IMR-90 (cell line): ENCODE results near the gene CACNG8. TPM values are rescaled to one million over a fixed set of nuclear protein-coding genes. Genes with fewer than 3 reads are reported as not detected.

Source experiments
- ATAC-seq: fragments of 200-7000 bp; cut with Tn5 transposase; 2 replicates; pipeline ENCODE4 v1.9.1; 2020; ENCODE audit warnings: low read depth, mild to moderate bottlenecking, moderate library complexity
- BruUV-seq: library from RNA; stranded (reverse); fragments of 400-500 nt; replicated peaks from 2 replicates; lab custom pipeline; 2021; lab: Mats Ljungman, UMichigan
- CTCF ChIA-PET: fragments of 300-600 bp; formaldehyde crosslinking; extraction: SDS; loops from one replicate; lab custom pipeline; 2021; ENCODE audit warnings: antibody characterized with exemption; lab: Yijun Ruan, JAX
- POLR2A ChIA-PET: fragments of 300-600 bp; sonication (Branson Sonifier 250); formaldehyde crosslinking; loops from one replicate; lab custom pipeline; 2022; ENCODE audit warnings: antibody characterized with exemption; ENCODE audit not compliant: unreplicated experiment; lab: Charles Lee
- DNase-seq: peaks from one replicate; pipeline ENCODE4 v3.0.0; 2013
- H2AFZ ChIP-seq: replicated peaks from 2 replicates; pipeline ENCODE3; 2013; ENCODE audit warnings: low read length, mild to moderate bottlenecking; ENCODE audit not compliant: poor library complexity
- H2AK5ac ChIP-seq: 2 replicates; pipeline ENCODE4 v1.6.1; 2013; ENCODE audit warnings: low read depth, low read length, inconsistent platforms
- H2AK9ac ChIP-seq: replicated peaks from 2 replicates; pipeline ENCODE3; 2013; ENCODE audit warnings: mild to moderate bottlenecking, low read depth, low read length, moderate library complexity; ENCODE audit not compliant: poor library complexity
- H2BK120ac ChIP-seq: 2 replicates; pipeline ENCODE4 v1.6.1; 2013; ENCODE audit warnings: low read depth, low read length, inconsistent platforms
- H2BK15ac ChIP-seq: 3 replicates; pipeline ENCODE4 v1.6.1; 2013; ENCODE audit warnings: low read depth, low read length, inconsistent platforms
- H2BK20ac ChIP-seq: 2 replicates; pipeline ENCODE4 v1.6.1; 2013; ENCODE audit warnings: low read depth, mild to moderate bottlenecking, inconsistent platforms, low read length, moderate library complexity
- H2BK5ac ChIP-seq: 2 replicates; pipeline ENCODE4 v1.6.1; 2013; ENCODE audit warnings: mild to moderate bottlenecking, low read depth, low read length, inconsistent platforms; ENCODE audit not compliant: poor library complexity, severe bottlenecking
- H3K14ac ChIP-seq: replicated peaks from 2 replicates; pipeline ENCODE4 v1.6.1; 2013; ENCODE audit warnings: low read depth, low read length, inconsistent platforms
- H3K18ac ChIP-seq: 2 replicates; pipeline ENCODE4 v1.6.1; 2013; ENCODE audit warnings: low read depth, low read length, control low read depth
- H3K23ac ChIP-seq: 2 replicates; pipeline ENCODE4 v1.6.1; 2013; ENCODE audit warnings: low read depth, low read length, inconsistent platforms
- H3K27ac ChIP-seq: 2 replicates; pipeline ENCODE4 v1.5.1; 2013; ENCODE audit warnings: mild to moderate bottlenecking, control low read depth, low read length; ENCODE audit not compliant: insufficient read depth
- H3K27me3 ChIP-seq: 2 replicates; pipeline ENCODE4 v1.6.1; 2013; ENCODE audit warnings: low read length; ENCODE audit not compliant: control insufficient read depth, insufficient read depth
- H3K36me3 ChIP-seq: 2 replicates; pipeline ENCODE4 v1.6.1; 2013; ENCODE audit warnings: low read length, mixed read lengths; ENCODE audit not compliant: control insufficient read depth, insufficient read depth
- H3K4ac ChIP-seq: 2 replicates; pipeline ENCODE4 v1.6.1; 2013; ENCODE audit warnings: low read depth, low read length, inconsistent platforms
- H3K4me1 ChIP-seq: 2 replicates; pipeline ENCODE4 v1.6.1; 2013; ENCODE audit warnings: low read length, mixed read lengths; ENCODE audit not compliant: control insufficient read depth, insufficient read depth
- H3K4me2 ChIP-seq: 2 replicates; pipeline ENCODE4 v1.6.1; 2013; ENCODE audit warnings: low read depth, mild to moderate bottlenecking, control low read depth, low read length, moderate library complexity
- H3K4me3 ChIP-seq: 2 replicates; pipeline ENCODE4 v1.5.1; 2013; ENCODE audit warnings: low read depth, mild to moderate bottlenecking, control low read depth, low read length, moderate library complexity; ENCODE audit not compliant: insufficient read depth
- H3K56ac ChIP-seq: 2 replicates; pipeline ENCODE4 v1.6.1; 2013; ENCODE audit warnings: low read length, inconsistent platforms; ENCODE audit not compliant: insufficient read depth; ENCODE audit errors: extremely low read depth
- H3K79me1 ChIP-seq, 2 experiments: 2 replicates each; pipeline ENCODE4 v1.6.1; 2013; ENCODE audit warnings: low read length in 2 of 2, inconsistent platforms in 1 of 2, low read depth in 1 of 2
- H3K9ac ChIP-seq: 2 replicates; pipeline ENCODE4 v1.6.1; 2013; ENCODE audit warnings: low read depth, low read length, control low read depth
- H3K9me1 ChIP-seq: 2 replicates; pipeline ENCODE4 v1.6.1; 2013; ENCODE audit warnings: low read length, inconsistent platforms; ENCODE audit not compliant: insufficient read depth
- H3K9me3 ChIP-seq: 2 replicates; pipeline ENCODE4 v1.6.1; 2013; ENCODE audit warnings: low read length; ENCODE audit not compliant: control insufficient read depth, insufficient read depth
- H4K20me1 ChIP-seq: 2 replicates; pipeline ENCODE4 v1.6.1; 2013; ENCODE audit warnings: low read length, inconsistent platforms; ENCODE audit not compliant: insufficient read depth
- H4K5ac ChIP-seq: 2 replicates; pipeline ENCODE4 v1.6.1; 2013; ENCODE audit warnings: mild to moderate bottlenecking, low read depth, low read length, control low read depth
- H4K8ac ChIP-seq, 2 experiments: 2 replicates each; pipeline ENCODE4 v1.6.1; 2013; ENCODE audit warnings: low read depth in 2 of 2, low read length in 2 of 2, control low read depth in 1 of 2, inconsistent platforms in 1 of 2
- H4K91ac ChIP-seq: 2 replicates; pipeline ENCODE4 v1.6.1; 2013; ENCODE audit warnings: low read depth, low read length, inconsistent platforms; ENCODE audit not compliant: insufficient read depth
- BHLHE40 ChIP-seq: fragments of 150-350 bp; IDR thresholded peaks from 2 replicates; pipeline ENCODE4 v1.6.1; 2016; ENCODE audit warnings: mild to moderate bottlenecking, low read depth, low read length
- CEBPB ChIP-seq: IDR thresholded peaks from 2 replicates; pipeline ENCODE4 v1.6.1; 2012; ENCODE audit warnings: low read depth, low read length, improper control_type of control experiment
- FOS ChIP-seq: fragments of 150-350 bp; IDR thresholded peaks from 2 replicates; pipeline ENCODE4 v1.6.1; 2016; ENCODE audit warnings: low read depth, low read length
- MAFK ChIP-seq: IDR thresholded peaks from 2 replicates; pipeline ENCODE4 v1.6.1; 2012; ENCODE audit warnings: low read depth, low read length, improper control_type of control experiment
- MXI1 ChIP-seq: IDR thresholded peaks from 2 replicates; pipeline ENCODE4 v1.6.1; 2012; ENCODE audit warnings: low read depth, mild to moderate bottlenecking, low read length, moderate library complexity, borderline replicate concordance
- POLR2A ChIP-seq: IDR thresholded peaks from 2 replicates; pipeline ENCODE4 v1.6.1; 2012; ENCODE audit warnings: mild to moderate bottlenecking, low read depth, low read length
- RCOR1 ChIP-seq: IDR thresholded peaks from 2 replicates; pipeline ENCODE4 v1.6.1; 2012; ENCODE audit warnings: mild to moderate bottlenecking, low read length, improper control_type of control experiment; ENCODE audit not compliant: insufficient replicate concordance
- RFX5 ChIP-seq: IDR thresholded peaks from 2 replicates; pipeline ENCODE4 v1.8.0; 2012; ENCODE audit warnings: low read depth, mild to moderate bottlenecking, low read length, moderate library complexity
- SMC3 ChIP-seq: fragments of 150-350 bp; IDR thresholded peaks from 2 replicates; pipeline ENCODE4 v1.6.1; 2016; ENCODE audit warnings: low read depth, mild to moderate bottlenecking, antibody characterized with exemption, low read length, moderate library complexity
- WGBS, 2 experiments: methylation state at CpG; one replicate each; pipeline versions ENCODE4 v1.1.5 to v1.1.7; 2013; ENCODE audit warnings: missing lambda C conversion rate in 2 of 2; ENCODE audit not compliant: insufficient read length in 1 of 2; ENCODE audit errors: extremely low coverage in 2 of 2; 5-methylcytosine and 5-hydroxymethylcytosine counted together
- dilution Hi-C: fragments of 300-500 bp; cut with HindIII; formaldehyde crosslinking; loops from one replicate; pipeline ENCODE4 v1.14.3; 2018; ENCODE audit warnings: low sequenced_read_pairs; ENCODE audit not compliant: unreplicated experiment
- in situ Hi-C: fragments of 300-500 bp; cut with MboI; formaldehyde crosslinking; loops from 3 replicates; pipeline ENCODE4 v1.14.3; 2019; ENCODE audit warnings: low sequenced_read_pairs, inconsistent platforms, mixed read lengths
- intact Hi-C: fragments of 100-400 bp; cut with micrococcal nuclease; formaldehyde crosslinking; loops from 2 replicates; pipeline ENCODE4 v1.10.0; 2022
- polyA plus RNA-seq, 3 experiments: library from polyadenylated mRNA; depleted of rRNA; stranded (reverse); fragments of >200 nt; gene quantifications; 2 replicates each; pipeline ENCODE4 v1.2.3, GENCODE V29; 2012; ENCODE audit warnings: low replicate concordance in 1 of 3
- total RNA-seq: library from RNA; depleted of rRNA; stranded (reverse); fragments of >200 nt; gene quantifications from 2 replicates; pipeline ENCODE4 v1.2.3, GENCODE V29; 2012
- TF ChIP-seq, protein P1 (sequence below): fragments of 150-350 bp; IDR thresholded peaks from 2 replicates; pipeline ENCODE4 v1.6.1; 2017; ENCODE audit warnings: mild to moderate bottlenecking, antibody characterized with exemption, low read length, low read depth
- TF ChIP-seq, protein P2 (sequence below): fragments of 150-350 bp; IDR thresholded peaks from 2 replicates; pipeline ENCODE4 v1.6.1; 2016; ENCODE audit warnings: low read depth, mild to moderate bottlenecking, low read length, moderate library complexity, borderline replicate concordance
- TF ChIP-seq, protein P3 (sequence below): conservative IDR thresholded peaks from 2 replicates; pipeline ENCODE4 v1.5.1; 2012; ENCODE audit warnings: mild to moderate bottlenecking, low read depth, low read length, improper control_type of control experiment

CACNG8 gene
- total and polyA plus RNA-seq, 2 of the 4 experiments (the other 2 are of a cell fraction) = 0.15 TPM; not detected in 1

- peaks cover 2% of the 10 kb centered on the region for H3K36me3 ChIP-seq
- H4K5ac ChIP-seq = no peak overlapping the region
- no peaks in the 10 kb centered on the region for H3K4me1 ChIP-seq
- H3K27ac ChIP-seq = no peak overlapping the region
- 76% methylated on average over 6 of the region's 7 CpGs; no CpG with 5 or more reads in 1 of the 2 experiments for WGBS, 2 experiments
- dilution Hi-C loops (no loop called here), intact Hi-C loops (no loop called here), in situ Hi-C loops (no loop called here)
- H3K56ac ChIP-seq = no peak overlapping the region
- H4K8ac ChIP-seq = no peak overlapping the region
- no peak overlapping the region for H3K4ac ChIP-seq
- no peak overlapping the region for H2AK9ac ChIP-seq
- TF ChIP-seq, protein P1, sequence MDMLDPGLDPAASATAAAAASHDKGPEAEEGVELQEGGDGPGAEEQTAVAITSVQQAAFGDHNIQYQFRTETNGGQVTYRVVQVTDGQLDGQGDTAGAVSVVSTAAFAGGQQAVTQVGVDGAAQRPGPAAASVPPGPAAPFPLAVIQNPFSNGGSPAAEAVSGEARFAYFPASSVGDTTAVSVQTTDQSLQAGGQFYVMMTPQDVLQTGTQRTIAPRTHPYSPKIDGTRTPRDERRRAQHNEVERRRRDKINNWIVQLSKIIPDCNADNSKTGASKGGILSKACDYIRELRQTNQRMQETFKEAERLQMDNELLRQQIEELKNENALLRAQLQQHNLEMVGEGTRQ = no peak
- TF ChIP-seq RFX5 (no peak), MXI1 (no peak), POLR2A (no peak), MAFK (no peak), CEBPB (no peak), RCOR1 (no peak), BHLHE40 (no peak), SMC3 (no peak), FOS (no peak)
- TF ChIP-seq, protein P2, sequence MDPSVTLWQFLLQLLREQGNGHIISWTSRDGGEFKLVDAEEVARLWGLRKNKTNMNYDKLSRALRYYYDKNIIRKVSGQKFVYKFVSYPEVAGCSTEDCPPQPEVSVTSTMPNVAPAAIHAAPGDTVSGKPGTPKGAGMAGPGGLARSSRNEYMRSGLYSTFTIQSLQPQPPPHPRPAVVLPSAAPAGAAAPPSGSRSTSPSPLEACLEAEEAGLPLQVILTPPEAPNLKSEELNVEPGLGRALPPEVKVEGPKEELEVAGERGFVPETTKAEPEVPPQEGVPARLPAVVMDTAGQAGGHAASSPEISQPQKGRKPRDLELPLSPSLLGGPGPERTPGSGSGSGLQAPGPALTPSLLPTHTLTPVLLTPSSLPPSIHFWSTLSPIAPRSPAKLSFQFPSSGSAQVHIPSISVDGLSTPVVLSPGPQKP = no peak
- TF ChIP-seq, protein P3, sequence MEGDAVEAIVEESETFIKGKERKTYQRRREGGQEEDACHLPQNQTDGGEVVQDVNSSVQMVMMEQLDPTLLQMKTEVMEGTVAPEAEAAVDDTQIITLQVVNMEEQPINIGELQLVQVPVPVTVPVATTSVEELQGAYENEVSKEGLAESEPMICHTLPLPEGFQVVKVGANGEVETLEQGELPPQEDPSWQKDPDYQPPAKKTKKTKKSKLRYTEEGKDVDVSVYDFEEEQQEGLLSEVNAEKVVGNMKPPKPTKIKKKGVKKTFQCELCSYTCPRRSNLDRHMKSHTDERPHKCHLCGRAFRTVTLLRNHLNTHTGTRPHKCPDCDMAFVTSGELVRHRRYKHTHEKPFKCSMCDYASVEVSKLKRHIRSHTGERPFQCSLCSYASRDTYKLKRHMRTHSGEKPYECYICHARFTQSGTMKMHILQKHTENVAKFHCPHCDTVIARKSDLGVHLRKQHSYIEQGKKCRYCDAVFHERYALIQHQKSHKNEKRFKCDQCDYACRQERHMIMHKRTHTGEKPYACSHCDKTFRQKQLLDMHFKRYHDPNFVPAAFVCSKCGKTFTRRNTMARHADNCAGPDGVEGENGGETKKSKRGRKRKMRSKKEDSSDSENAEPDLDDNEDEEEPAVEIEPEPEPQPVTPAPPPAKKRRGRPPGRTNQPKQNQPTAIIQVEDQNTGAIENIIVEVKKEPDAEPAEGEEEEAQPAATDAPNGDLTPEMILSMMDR = no peak
- no peak overlapping the region for H2BK20ac ChIP-seq
- no peak overlapping the region for H3K14ac ChIP-seq
- no peak overlapping the region for H3K18ac ChIP-seq
- no peak for ATAC-seq
- H3K4me3 ChIP-seq = no peak overlapping the region
- H2AK5ac ChIP-seq = no peak overlapping the region
- no peaks in the 10 kb centered on the region for H3K79me1 ChIP-seq
- POLR2A ChIA-PET = no interaction called here
- H2AFZ ChIP-seq = no peak overlapping the region
- CTCF ChIA-PET = no interaction called here
- H3K4me2 ChIP-seq = no peak overlapping the region
- H3K9ac ChIP-seq = no peak overlapping the region
- no peak for DNase-seq
- no peak overlapping the region for H2BK5ac ChIP-seq
- no peak overlapping the region for H3K23ac ChIP-seq
- H2BK120ac ChIP-seq = no peak overlapping the region
- H4K20me1 ChIP-seq = no peaks in the 10 kb centered on the region
- no peaks in the 10 kb centered on the region for H3K27me3 ChIP-seq
- no peaks in the 10 kb centered on the region for H3K9me1 ChIP-seq
- BruUV-seq = no TSS peak
- no peak overlapping the region for H2BK15ac ChIP-seq
- no peak overlapping the region for H4K91ac ChIP-seq
- H3K9me3 ChIP-seq = no peaks in the 10 kb centered on the region
These were observed 45.4 kb upstream of the CACNG8 start for GRCh38 chr19:53917356-53917755.
